HCT116 (cell line): ENCODE results near the gene PCDH15. TPM values are rescaled to one million over a fixed set of nuclear protein-coding genes. Genes with fewer than 3 reads are reported as not detected.

Source experiments
- ATAC-seq: fragments of 200-7000 bp; cut with Tn5 transposase; 2 replicates; pipeline ENCODE4 v1.9.1; 2020; ENCODE audit warnings: mild to moderate bottlenecking, moderate library complexity
- BruUV-seq: library from RNA; stranded (reverse); fragments of 400-500 nt; replicated peaks from 2 replicates; lab custom pipeline; 2021; lab: Mats Ljungman, UMichigan
- CTCF ChIA-PET: fragments of 300-600 bp; sonication (Branson Sonifier 250); formaldehyde crosslinking; loops from one replicate; lab custom pipeline; 2021; ENCODE audit warnings: antibody characterized with exemption; lab: Charles Lee
- POLR2A ChIA-PET: fragments of 300-600, 350-600 bp; sonication (Branson Sonifier 250); formaldehyde crosslinking; loops from one replicate; lab custom pipeline; 2021; ENCODE audit warnings: antibody characterized with exemption; lab: Charles Lee
- RAD21 ChIA-PET, 2 experiments: fragments of 300-600 bp; sonication (Branson Sonifier 250); formaldehyde crosslinking; loops; one replicate each; lab custom pipeline; 2023; ENCODE audit warnings: low total read pairs in 2 of 2; ENCODE audit not compliant: uncharacterized antibody in 2 of 2, unreplicated experiment in 2 of 2, low non-redundant PET in 1 of 2; lab: Charles Lee
- DNase-seq: peaks from one replicate; pipeline ENCODE4 v3.0.0-alpha.2; 2010; ENCODE audit warnings: low read depth, low spot score
- H2AFZ ChIP-seq: fragments of 200-600 bp; shearing (Covaris generic), sonication (generic); 2 replicates; pipeline ENCODE4 v1.6.1; 2017; ENCODE audit warnings: low read depth, mixed run types, mixed read lengths, antibody characterized with exemption, low read length; ENCODE audit not compliant: poor library complexity, severe bottlenecking
- H3K27ac ChIP-seq: 2 replicates; pipeline ENCODE4 v1.5.1; 2012; ENCODE audit warnings: low read depth, low read length
- H3K27me3 ChIP-seq: fragments of 200-600 bp; sonication (generic); 2 replicates; pipeline ENCODE4 v1.6.1; 2016; ENCODE audit warnings: mixed run types, low read length, mixed read lengths; ENCODE audit not compliant: insufficient read depth
- H3K36me3 ChIP-seq, 2 experiments: fragments of 200-500 bp in 1 of 2; fragments of 200-600 bp in 1 of 2; sonication (Bioruptor generic) in 1 of 2; sonication (generic) in 1 of 2; 2 replicates each; pipeline versions ENCODE4 v1.5.1 to v1.6.1; 2014 to 2016; ENCODE audit warnings: low read length in 2 of 2, inconsistent platforms in 1 of 2, mixed read lengths in 1 of 2, mixed run types in 1 of 2; ENCODE audit not compliant: insufficient read depth in 2 of 2, control insufficient read depth in 1 of 2
- H3K4me1 ChIP-seq, 2 experiments: fragments of 200-600 bp in 1 of 2; sonication (generic) in 1 of 2; 2 replicates each; pipeline versions ENCODE4 v1.5.1 to v1.6.1; 2012 to 2017; ENCODE audit warnings: low read length in 2 of 2, inconsistent platforms in 1 of 2, mild to moderate bottlenecking in 1 of 2, mixed read lengths in 1 of 2, mixed run types in 1 of 2, moderate library complexity in 1 of 2; ENCODE audit not compliant: insufficient read depth in 2 of 2, control insufficient read depth in 1 of 2
- H3K4me2 ChIP-seq: fragments of 200-600 bp; sonication (generic); 2 replicates; pipeline ENCODE4 v1.6.1; 2017; ENCODE audit warnings: mixed run types, low read length, mixed read lengths
- H3K4me3 ChIP-seq, 2 experiments: fragments of 200-600 bp in 1 of 2; sonication (generic) in 1 of 2; replicated peaks in 1 of 2; 2 replicates each; pipeline ENCODE4 v1.5.1; 2011 to 2016; ENCODE audit warnings: low read length in 2 of 2, control low read depth in 1 of 2, low read depth in 1 of 2, mild to moderate bottlenecking in 1 of 2, mixed read lengths in 1 of 2, mixed run types in 1 of 2
- H3K79me2 ChIP-seq: fragments of 200-600 bp; sonication (generic); 2 replicates; pipeline ENCODE4 v1.6.1; 2017; ENCODE audit warnings: mild to moderate bottlenecking, mixed run types, low read length, moderate library complexity, mixed read lengths; ENCODE audit not compliant: insufficient read depth
- H3K9ac ChIP-seq: fragments of 200-600 bp; sonication (generic); 2 replicates; pipeline ENCODE4 v1.6.1; 2016; ENCODE audit warnings: low read length, mixed read lengths
- H3K9me2 ChIP-seq: fragments of 200-600 bp; sonication (generic), shearing (Covaris generic); 2 replicates; pipeline ENCODE4 v1.6.1; 2017; ENCODE audit warnings: mixed run types, mild to moderate bottlenecking, moderate library complexity; ENCODE audit not compliant: insufficient read depth
- H3K9me3 ChIP-seq, 2 experiments: fragments of 200-500 bp in 1 of 2; fragments of 200-600 bp in 1 of 2; sonication (Bioruptor generic) in 1 of 2; sonication (generic) in 1 of 2; 2 replicates each; pipeline ENCODE4 v1.6.1; 2014 to 2017; ENCODE audit warnings: low read length in 2 of 2, mixed read lengths in 2 of 2, inconsistent platforms in 1 of 2, low read depth in 1 of 2, mild to moderate bottlenecking in 1 of 2, mixed run types in 1 of 2, moderate library complexity in 1 of 2; ENCODE audit not compliant: control insufficient read depth in 1 of 2, insufficient read depth in 1 of 2
- H4K20me1 ChIP-seq: fragments of 200-600 bp; sonication (generic), shearing (Covaris generic); 2 replicates; pipeline ENCODE4 v1.6.1; 2017; ENCODE audit warnings: mixed run types, mild to moderate bottlenecking, moderate library complexity; ENCODE audit not compliant: insufficient read depth
- CEBPB ChIP-seq: IDR thresholded peaks from 2 replicates; pipeline ENCODE4 v1.6.1; 2012; ENCODE audit warnings: low read depth
- CTCF ChIP-seq, 3 experiments: fragments of 200-600 bp in 1 of 3; sonication (generic) in 1 of 3; IDR thresholded peaks in 2 of 3; conservative IDR thresholded peaks in 1 of 3; 2 replicates each; pipeline ENCODE4 v1.5.1; 2012 to 2017; ENCODE audit warnings: low read depth in 2 of 3, low read length in 2 of 3, antibody characterized with exemption in 1 of 3, borderline replicate concordance in 1 of 3, control low read depth in 1 of 3, mild to moderate bottlenecking in 1 of 3, mixed read lengths in 1 of 3, mixed run types in 1 of 3, moderate library complexity in 1 of 3; ENCODE audit not compliant: insufficient read depth in 1 of 3
- ELF1 ChIP-seq: IDR thresholded peaks from 2 replicates; pipeline ENCODE4 v1.6.1; 2012; ENCODE audit warnings: low read depth, borderline replicate concordance
- EZH2phosphoT487 ChIP-seq: fragments of 200-600 bp; IDR thresholded peaks from 2 replicates; pipeline ENCODE4 v1.6.1; 2018; ENCODE audit warnings: antibody characterized with exemption, borderline replicate concordance
- FOSL1 ChIP-seq: IDR thresholded peaks from 2 replicates; pipeline ENCODE4 v1.6.1; 2012; ENCODE audit warnings: low read depth
- JUND ChIP-seq: IDR thresholded peaks from 2 replicates; pipeline ENCODE4 v1.6.1; 2012
- POLR2A ChIP-seq: IDR thresholded peaks from 2 replicates; pipeline ENCODE4 v1.7.0; 2011; ENCODE audit warnings: borderline replicate concordance; ENCODE audit not compliant: insufficient read depth, insufficient read length; ENCODE audit errors: extremely low read depth
- POLR2AphosphoS5 ChIP-seq: IDR thresholded peaks from 2 replicates; pipeline ENCODE4 v1.6.1; 2011; ENCODE audit warnings: mild to moderate bottlenecking, low read depth, low read length, moderate library complexity
- RAD21 ChIP-seq: IDR thresholded peaks from 2 replicates; pipeline ENCODE4 v1.6.1; 2012; ENCODE audit warnings: low read depth, mild to moderate bottlenecking
- REST ChIP-seq: IDR thresholded peaks from 2 replicates; pipeline ENCODE4 v1.6.1; 2012; ENCODE audit warnings: low read depth
- SIN3A ChIP-seq: IDR thresholded peaks from 2 replicates; pipeline ENCODE4 v1.6.1; 2012; ENCODE audit warnings: low read depth
- SRF ChIP-seq: IDR thresholded peaks from 2 replicates; pipeline ENCODE4 v1.6.1; 2012; ENCODE audit warnings: low read depth
- YY1 ChIP-seq: IDR thresholded peaks from 2 replicates; pipeline ENCODE4 v1.6.1; 2011; ENCODE audit warnings: low read length, low read depth, moderate library complexity, mild to moderate bottlenecking; ENCODE audit not compliant: insufficient replicate concordance; ENCODE audit errors: extremely low read depth
- ZFX ChIP-seq: fragments of 450-650 bp; IDR thresholded peaks from 2 replicates; pipeline ENCODE4 v1.6.1; 2017
- ZNF274 ChIP-seq: fragments of 200-500 bp; sonication (Bioruptor generic); IDR thresholded peaks from 2 replicates; pipeline ENCODE4 v1.6.1; 2014; ENCODE audit warnings: mild to moderate bottlenecking, low read depth, low read length, inconsistent platforms
- intact Hi-C: fragments of 100-400 bp; cut with micrococcal nuclease; formaldehyde crosslinking; loops from 2 replicates; pipeline ENCODE4 v1.10.0; 2022
- total RNA-seq: library from RNA; stranded (reverse); gene quantifications from one replicate; pipeline ENCODE4 v1.2.1, GENCODE V29; 2021; ENCODE audit not compliant: unreplicated experiment
- TF ChIP-seq, protein P1 (sequence below): IDR thresholded peaks from 2 replicates; pipeline ENCODE4 v1.6.1; 2011; ENCODE audit warnings: mild to moderate bottlenecking, low read length, moderate library complexity; ENCODE audit not compliant: insufficient replicate concordance; ENCODE audit errors: extremely low read depth

The PCDH15 gene
- total RNA-seq, 1 experiment from 2014 or later: not detected

DNA sequence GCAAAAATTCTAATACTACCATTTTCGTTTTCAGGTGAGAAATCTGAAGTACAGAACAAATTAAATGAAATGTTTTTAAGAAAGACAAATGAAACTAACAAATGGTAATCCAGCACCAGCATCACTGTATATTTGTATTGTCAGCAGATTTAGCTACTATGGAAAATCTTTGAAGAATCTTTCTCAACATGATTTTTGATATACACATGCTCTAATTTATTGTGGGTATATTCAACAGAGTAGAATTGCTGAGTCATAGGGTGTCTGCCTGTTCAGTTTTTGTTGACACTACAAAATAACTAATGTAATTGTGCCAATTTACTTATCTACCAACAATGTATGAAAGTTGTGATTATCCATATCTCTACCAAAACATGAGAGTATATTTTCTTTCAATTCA lies 437.6 kb downstream of the PCDH15 start (continued):
- TF ChIP-seq SRF (no peak), JUND (no peak)

DNA sequence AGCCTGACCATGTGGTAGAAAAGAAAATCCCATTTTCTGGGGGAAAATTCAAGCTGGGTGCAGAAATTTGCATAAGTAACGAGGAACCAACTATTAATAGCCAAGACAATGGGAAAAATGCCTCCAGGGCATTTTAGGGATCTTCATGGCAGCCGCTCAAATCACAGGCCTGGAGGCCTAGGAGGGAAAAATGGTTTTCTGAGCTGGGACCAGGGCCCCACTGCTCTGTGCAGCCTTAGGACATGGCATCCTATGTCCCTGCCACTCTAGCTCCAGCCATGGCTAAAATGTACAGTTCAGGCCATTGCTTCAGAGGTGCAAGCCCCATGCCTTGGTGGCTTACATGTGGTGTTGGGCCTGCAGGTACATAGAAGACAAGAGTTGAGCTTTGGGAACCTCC lies 459.0 kb downstream of the PCDH15 start:
- intact Hi-C loops: no loop called here
- H2AFZ ChIP-seq: no peak overlapping the region
- H3K79me2 ChIP-seq: no peaks in the 10 kb centered on the region
- ATAC-seq (no peak), DNase-seq (no peak)
- H3K9ac ChIP-seq: no peak overlapping the region
- no peaks in the 10 kb centered on the region for H3K9me2 ChIP-seq
- CTCF ChIA-PET: no interaction called here
- H3K27me3 ChIP-seq: no peaks in the 10 kb centered on the region
- no peak overlapping the region for H3K4me3 ChIP-seq
- H4K20me1 ChIP-seq: no peaks in the 10 kb centered on the region
- H3K9me3 ChIP-seq: peaks cover 4 to 13% of the 10 kb centered on the region in 2 experiments; a peak in 3 of 4 replicates
- H3K4me1 ChIP-seq: no peaks in the 10 kb centered on the region
- TF ChIP-seq, protein P1, sequence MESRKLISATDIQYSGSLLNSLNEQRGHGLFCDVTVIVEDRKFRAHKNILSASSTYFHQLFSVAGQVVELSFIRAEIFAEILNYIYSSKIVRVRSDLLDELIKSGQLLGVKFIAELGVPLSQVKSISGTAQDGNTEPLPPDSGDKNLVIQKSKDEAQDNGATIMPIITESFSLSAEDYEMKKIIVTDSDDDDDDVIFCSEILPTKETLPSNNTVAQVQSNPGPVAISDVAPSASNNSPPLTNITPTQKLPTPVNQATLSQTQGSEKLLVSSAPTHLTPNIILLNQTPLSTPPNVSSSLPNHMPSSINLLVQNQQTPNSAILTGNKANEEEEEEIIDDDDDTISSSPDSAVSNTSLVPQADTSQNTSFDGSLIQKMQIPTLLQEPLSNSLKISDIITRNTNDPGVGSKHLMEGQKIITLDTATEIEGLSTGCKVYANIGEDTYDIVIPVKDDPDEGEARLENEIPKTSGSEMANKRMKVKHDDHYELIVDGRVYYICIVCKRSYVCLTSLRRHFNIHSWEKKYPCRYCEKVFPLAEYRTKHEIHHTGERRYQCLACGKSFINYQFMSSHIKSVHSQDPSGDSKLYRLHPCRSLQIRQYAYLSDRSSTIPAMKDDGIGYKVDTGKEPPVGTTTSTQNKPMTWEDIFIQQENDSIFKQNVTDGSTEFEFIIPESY: no peak
- TF ChIP-seq POLR2AphosphoS5 (no peak), JUND (no peak), CEBPB (no peak), RAD21 (no peak), REST (no peak), CTCF (IDR thresholded peaks at IDR 0.05 in 2 of 3, conservative IDR thresholded peaks at IDR 0.05 in 1 of 3; ENCODE audit: borderline replicate concordance in 1 of 3, insufficient read depth in 1 of 3, low read depth in 2 of 3, low read length in 2 of 3) (no peak), ZNF274 (no peak), ELF1 (no peak), POLR2A (no peak), FOSL1 (no peak), EZH2phosphoT487 (no peak), ZFX (no peak), YY1 (no peak), SIN3A (no peak)
- TF ChIP-seq, all 23 proteins: peak for 0
- Histone ChIP-seq H3K4me2 (no peak overlapping the region), H3K36me3 (no peaks in the 10 kb centered on the region), H3K27ac (no peak overlapping the region)
- no TSS peak for BruUV-seq
- ChIA-PET RAD21 (no interaction called here), POLR2A (no interaction called here)
